EL (cell line): ENCODE measurements around the gene HSPA1L.

Experiments
- DNase-seq: peaks from one replicate; pipeline ENCODE4 v3.0.0-alpha.2; 2016

Gene HSPA1L

DNA sequence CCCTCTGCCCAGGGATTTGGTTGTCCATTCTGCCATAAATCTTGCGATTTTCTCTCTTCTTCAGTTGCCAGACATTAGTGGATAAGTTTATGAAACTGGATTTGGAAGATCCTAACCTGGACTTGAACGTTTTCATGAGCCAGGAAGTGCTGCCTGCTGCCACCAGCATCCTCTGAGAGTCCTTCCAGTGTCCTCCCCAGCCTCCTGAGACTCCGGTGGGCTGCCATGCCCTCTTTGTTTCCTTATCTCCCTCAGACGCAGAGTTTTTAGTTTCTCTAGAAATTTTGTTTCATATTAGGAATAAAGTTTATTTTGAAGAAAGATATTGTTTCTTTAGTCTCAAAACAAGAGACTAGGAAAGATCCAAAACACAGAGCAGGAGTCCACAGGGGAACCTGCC is 52.7 kb downstream of the HSPA1L start, which contains the start of gene SAPCD1:
SAPCD1 (plus strand) TSS at position 301 of the 400 bp plus-strand sequence. CDS start 399 bp downstream, outside the sequence.
- no peak for DNase-seq

DNA sequence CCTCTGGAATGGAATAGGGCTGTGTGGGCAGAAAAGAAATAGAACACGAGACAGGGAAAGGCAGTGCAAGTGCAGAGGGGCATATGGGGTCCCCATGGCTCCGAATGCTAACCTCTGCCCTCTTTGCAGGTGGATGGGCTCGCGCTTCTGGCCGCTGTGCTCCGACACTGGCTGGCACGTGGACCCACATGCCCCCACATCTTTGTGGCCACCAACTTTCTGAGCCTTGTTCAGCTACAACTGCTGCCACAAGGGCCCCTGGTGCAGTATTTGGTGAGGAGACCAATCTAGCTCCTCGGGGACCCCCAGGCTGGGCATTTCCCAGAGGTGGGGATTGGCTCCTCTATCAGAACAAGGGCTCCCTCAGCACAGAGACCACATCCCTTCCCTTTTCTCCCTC is 53.7 kb downstream of the HSPA1L start:
- no peak for DNase-seq

GRCh38 chr6:31760790-31761189 is 54.3 kb downstream of the HSPA1L start:
- DNase-seq: no peak
